RWPE2 (cell line): ENCODE measurements around the gene RPS6KA2.

Experiments used
- ATAC-seq: fragments of 200-7000 bp; cut with Tn5 transposase; 3 replicates; pipeline ENCODE4 v1.9.1; 2021; ENCODE audit warnings: low read depth
- DNase-seq: peaks from one replicate; pipeline ENCODE4 v3.0.0-alpha.2; 2020; ENCODE audit warnings: low spot score
- H3K27ac ChIP-seq: fragments of 450-650 bp; 2 replicates; pipeline ENCODE4 v1.5.1; 2017; ENCODE audit warnings: mild to moderate bottlenecking; ENCODE audit not compliant: poor library complexity, severe bottlenecking
- H3K27me3 ChIP-seq: fragments of 250-450 bp; sonication (Bioruptor Pico); 2 replicates; pipeline ENCODE4 v1.5.1; 2021; ENCODE audit warnings: mild to moderate bottlenecking, moderate library complexity; ENCODE audit not compliant: insufficient read depth, poor library complexity, severe bottlenecking
- H3K36me3 ChIP-seq: fragments of 250-450 bp; sonication (Bioruptor Pico); 2 replicates; pipeline ENCODE4 v1.5.1; 2020; ENCODE audit warnings: low read depth, mild to moderate bottlenecking, moderate library complexity
- H3K4me1 ChIP-seq: fragments of 250-450 bp; sonication (Bioruptor Pico); 2 replicates; pipeline ENCODE4 v1.5.1; 2021; ENCODE audit warnings: mild to moderate bottlenecking, moderate library complexity; ENCODE audit not compliant: insufficient read depth, poor library complexity, severe bottlenecking
- H3K4me3 ChIP-seq: fragments of 250-450 bp; sonication (Bioruptor Pico); 2 replicates; pipeline ENCODE4 v1.5.1; 2021; ENCODE audit warnings: mild to moderate bottlenecking, moderate library complexity; ENCODE audit not compliant: severe bottlenecking
- H3K9me3 ChIP-seq: fragments of 250-450 bp; sonication (Bioruptor Pico); 2 replicates; pipeline ENCODE4 v1.5.1; 2021; ENCODE audit warnings: mild to moderate bottlenecking, moderate library complexity; ENCODE audit not compliant: severe bottlenecking
- TF ChIP-seq, protein P1 (sequence below): fragments of 450-650 bp; IDR thresholded peaks from one replicate; pipeline ENCODE4 v1.5.1; 2017; ENCODE audit warnings: mild to moderate bottlenecking, moderate library complexity; ENCODE audit not compliant: poor library complexity, severe bottlenecking

RPS6KA2 gene

DNA sequence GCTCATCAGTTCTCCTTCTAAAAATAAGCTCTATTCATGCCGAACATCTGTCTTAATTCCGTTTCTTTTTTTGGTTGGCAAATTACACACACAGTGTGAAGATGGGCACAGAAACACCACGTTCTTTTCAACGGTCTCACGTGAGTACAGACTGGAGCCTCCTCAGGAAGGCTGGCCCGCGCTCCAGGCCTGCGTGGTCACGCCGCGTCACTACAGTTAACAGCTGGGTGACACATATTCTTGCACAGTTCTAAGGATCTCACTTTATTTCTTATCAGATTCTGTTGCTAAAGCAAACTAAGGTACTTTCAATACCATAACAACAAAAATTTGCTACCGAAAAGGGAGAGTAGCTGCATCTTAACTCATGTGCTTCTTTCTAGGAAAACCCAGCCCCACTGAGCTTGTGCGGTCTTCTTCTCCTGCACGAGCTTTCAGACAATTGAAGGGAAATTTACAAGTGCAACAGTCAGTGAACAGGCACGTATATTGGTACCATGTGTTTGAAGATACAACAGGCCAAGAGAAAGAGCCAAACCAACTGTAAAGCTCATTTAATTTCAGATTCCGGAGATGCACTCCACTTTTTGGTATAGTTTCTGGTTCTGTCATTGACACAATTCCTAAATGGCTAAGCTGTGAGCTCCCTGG lies 188.7 kb downstream of the RPS6KA2 start:
- TF ChIP-seq, protein P1, sequence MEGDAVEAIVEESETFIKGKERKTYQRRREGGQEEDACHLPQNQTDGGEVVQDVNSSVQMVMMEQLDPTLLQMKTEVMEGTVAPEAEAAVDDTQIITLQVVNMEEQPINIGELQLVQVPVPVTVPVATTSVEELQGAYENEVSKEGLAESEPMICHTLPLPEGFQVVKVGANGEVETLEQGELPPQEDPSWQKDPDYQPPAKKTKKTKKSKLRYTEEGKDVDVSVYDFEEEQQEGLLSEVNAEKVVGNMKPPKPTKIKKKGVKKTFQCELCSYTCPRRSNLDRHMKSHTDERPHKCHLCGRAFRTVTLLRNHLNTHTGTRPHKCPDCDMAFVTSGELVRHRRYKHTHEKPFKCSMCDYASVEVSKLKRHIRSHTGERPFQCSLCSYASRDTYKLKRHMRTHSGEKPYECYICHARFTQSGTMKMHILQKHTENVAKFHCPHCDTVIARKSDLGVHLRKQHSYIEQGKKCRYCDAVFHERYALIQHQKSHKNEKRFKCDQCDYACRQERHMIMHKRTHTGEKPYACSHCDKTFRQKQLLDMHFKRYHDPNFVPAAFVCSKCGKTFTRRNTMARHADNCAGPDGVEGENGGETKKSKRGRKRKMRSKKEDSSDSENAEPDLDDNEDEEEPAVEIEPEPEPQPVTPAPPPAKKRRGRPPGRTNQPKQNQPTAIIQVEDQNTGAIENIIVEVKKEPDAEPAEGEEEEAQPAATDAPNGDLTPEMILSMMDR = no peak

DNA sequence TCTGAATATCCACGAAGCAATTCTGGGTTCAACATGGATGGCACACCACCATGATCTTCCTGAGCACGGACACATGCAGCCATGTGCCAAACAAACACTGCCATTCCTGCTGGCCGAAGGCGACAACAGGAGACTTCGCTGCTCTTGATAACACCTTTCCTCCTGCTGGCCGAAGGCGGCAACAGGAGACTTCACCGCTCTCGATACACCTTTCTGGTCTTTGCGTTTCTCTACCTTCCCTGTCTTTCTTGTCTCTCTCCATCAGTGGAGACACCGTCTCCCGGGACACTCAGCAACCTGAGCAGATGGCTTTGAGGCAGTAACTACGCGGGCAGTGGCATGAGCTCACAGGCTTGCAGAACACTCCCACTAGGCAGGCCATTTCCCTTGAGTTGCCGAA lies 189.4 kb downstream of the RPS6KA2 start:
- Histone ChIP-seq H3K36me3 (peaks cover 7% of the 10 kb centered on the region; the same call in 1 of the 2 replicates), H3K27me3 (no peaks in the 10 kb centered on the region), H3K4me3 (no peak overlapping the region), H3K4me1 (no peaks in the 10 kb centered on the region), H3K9me3 (no peaks in the 10 kb centered on the region), H3K27ac (no peak overlapping the region)
- ATAC-seq (no peak), DNase-seq (peak; percentile 27)
- TF ChIP-seq, protein P1 = no peak

More for the DNA sequence above, 188.7 kb downstream of the RPS6KA2 start:
- ATAC-seq (no peak), DNase-seq (peak; percentile 27)
- Histone ChIP-seq H3K9me3 (no peaks in the 10 kb centered on the region), H3K36me3 (peaks cover 7% of the 10 kb centered on the region; the same call in 1 of the 2 replicates), H3K4me3 (no peak overlapping the region), H3K4me1 (no peaks in the 10 kb centered on the region), H3K27me3 (no peaks in the 10 kb centered on the region), H3K27ac (no peak overlapping the region)

DNA sequence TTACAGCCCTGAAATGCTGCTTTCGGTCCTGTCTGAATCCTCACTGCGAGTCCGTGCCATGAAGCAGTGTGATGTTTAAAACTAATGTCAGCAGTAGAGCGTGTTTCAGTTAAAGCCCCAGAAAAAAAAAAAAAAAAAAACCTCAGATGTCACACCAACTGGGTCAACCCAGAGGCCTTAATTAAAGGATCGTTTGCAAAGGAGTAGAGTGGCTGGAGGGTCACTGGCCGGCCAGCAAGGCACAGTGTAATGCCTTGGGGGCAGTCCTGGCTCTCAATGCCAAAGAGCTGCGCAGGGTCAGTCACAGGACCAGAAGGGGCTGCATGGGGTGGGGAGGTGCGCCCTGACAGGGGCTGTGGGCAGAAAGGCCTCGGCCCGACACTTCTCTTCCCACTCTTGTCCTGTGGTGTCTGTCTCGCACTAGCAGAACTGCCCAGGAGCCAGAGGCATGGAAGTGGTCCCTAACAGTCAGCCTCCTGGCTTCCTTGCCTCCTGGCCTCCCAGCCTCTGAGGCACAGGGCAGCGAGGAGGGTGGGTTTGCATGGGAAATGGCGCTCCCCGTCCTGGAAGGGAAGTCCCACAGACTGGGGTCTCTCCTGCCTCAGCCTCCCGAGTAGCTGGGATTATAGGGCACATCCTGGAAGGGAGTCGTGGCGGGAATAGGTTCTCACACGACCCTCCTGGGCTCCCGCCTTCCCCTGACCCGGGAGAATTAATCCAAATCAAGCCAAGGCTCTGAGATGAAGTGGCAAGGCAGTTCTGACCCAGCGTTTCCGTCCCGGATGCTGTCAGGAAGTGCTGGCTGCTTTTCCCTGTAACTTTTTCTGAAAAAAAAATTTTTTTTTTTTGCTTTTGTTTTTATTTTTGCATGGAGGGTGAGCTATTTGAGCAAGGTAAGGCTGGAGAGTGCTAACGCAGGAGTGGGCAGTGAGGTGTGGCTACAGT lies 190.6 kb downstream of the RPS6KA2 start:
- Histone ChIP-seq H3K4me3 (no peak overlapping the region), H3K27me3 (no peaks in the 10 kb centered on the region), H3K36me3 (peaks cover 15% of the 10 kb centered on the region), H3K4me1 (no peaks in the 10 kb centered on the region), H3K9me3 (no peaks in the 10 kb centered on the region), H3K27ac (no peak overlapping the region)
- TF ChIP-seq, protein P1 = no peak
- no peak for ATAC-seq
- peak; percentile 39 for DNase-seq

DNA sequence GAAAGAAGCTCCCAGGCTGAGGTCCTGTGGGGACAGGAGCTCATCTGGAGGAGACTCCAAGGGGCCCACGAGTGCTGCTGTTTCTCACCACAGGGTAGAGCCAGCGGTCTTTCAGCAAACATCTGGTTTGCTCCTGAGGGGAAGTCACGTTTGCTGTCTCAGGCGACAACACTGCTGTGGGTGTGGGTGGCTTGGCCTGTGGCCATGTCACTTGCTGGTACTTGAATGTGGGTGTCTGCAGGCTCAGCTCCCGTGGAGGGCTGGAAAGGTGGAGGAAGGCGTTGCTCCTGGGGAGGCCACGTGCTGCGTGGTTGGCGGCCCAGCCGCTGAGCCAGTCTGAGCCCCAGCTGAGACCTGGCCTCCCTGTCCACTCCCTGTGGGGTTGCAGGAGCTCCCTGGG lies 191.5 kb downstream of the RPS6KA2 start:
- ATAC-seq = no peak
- H3K4me1 ChIP-seq = no peaks in the 10 kb centered on the region
- H3K4me3 ChIP-seq = no peak overlapping the region
- DNase-seq = no peak
- H3K27ac ChIP-seq = no peak overlapping the region
- no peaks in the 10 kb centered on the region for H3K9me3 ChIP-seq
- H3K36me3 ChIP-seq = peaks cover 24% of the 10 kb centered on the region
- TF ChIP-seq, protein P1 = no peak
- H3K27me3 ChIP-seq = no peaks in the 10 kb centered on the region

DNA sequence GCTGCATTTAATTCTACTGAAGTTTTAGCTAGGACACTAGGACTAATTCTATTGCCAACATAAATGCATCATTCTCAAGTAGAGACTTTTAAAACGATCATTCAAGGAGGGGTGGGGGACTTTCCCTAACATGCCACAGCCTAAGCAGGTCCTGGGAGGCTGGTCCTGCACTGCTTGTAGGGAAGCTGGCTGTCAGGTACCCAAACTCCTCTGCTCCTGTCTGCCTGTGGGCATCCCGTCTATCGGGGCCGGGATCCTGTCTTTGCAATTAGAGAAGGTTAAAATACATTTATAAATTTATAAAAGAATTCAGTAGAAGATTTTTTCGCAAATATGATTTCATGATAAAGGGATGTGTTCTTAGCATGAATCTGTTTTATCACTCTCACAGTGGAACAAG lies 192.7 kb downstream of the RPS6KA2 start:
- no peaks in the 10 kb centered on the region for H3K9me3 ChIP-seq
- no peak overlapping the region for H3K4me3 ChIP-seq
- TF ChIP-seq, protein P1 = no peak
- ATAC-seq (no peak), DNase-seq (peak; percentile 12)
- H3K36me3 ChIP-seq = peaks cover 32% of the 10 kb centered on the region
- no peaks in the 10 kb centered on the region for H3K4me1 ChIP-seq
- H3K27me3 ChIP-seq = no peaks in the 10 kb centered on the region
- H3K27ac ChIP-seq = no peak overlapping the region
